Liver (tissue), 9 donors: Measurements from ENCODE around the gene TDRD6. TPM values are rescaled to one million over a fixed set of nuclear protein-coding genes. Genes with fewer than 3 reads are reported as not detected.

ENCODE experiments used
- DNase-seq: peaks from one replicate; pipeline ENCODE4 v3.0.0-alpha.2; 2017; ENCODE audit warnings: low spot score
- H3K27ac ChIP-seq, 2 donors: one replicate each; pipeline ENCODE4 v1.7.0; 2013; ENCODE audit warnings: inconsistent platforms in 2 of 2, low read length in 2 of 2, control low read depth in 1 of 2, low read depth in 1 of 2, mild to moderate bottlenecking in 1 of 2
- H3K27me3 ChIP-seq, 4 donors: one replicate each; pipeline versions ENCODE4 v1.6.1 to v1.7.0; 2013; ENCODE audit warnings: low read length in 3 of 4, inconsistent platforms in 1 of 4, mild to moderate bottlenecking in 1 of 4, moderate library complexity in 1 of 4; ENCODE audit not compliant: control insufficient read depth in 4 of 4, insufficient read depth in 4 of 4
- H3K36me3 ChIP-seq, 4 donors: one replicate each; pipeline versions ENCODE4 v1.6.1 to v1.7.0; 2013; ENCODE audit warnings: low read length in 3 of 4, mild to moderate bottlenecking in 3 of 4, low read depth in 1 of 4, moderate library complexity in 1 of 4; ENCODE audit not compliant: control insufficient read depth in 4 of 4, insufficient read depth in 3 of 4
- H3K4me1 ChIP-seq, 4 donors: one replicate each; pipeline versions ENCODE4 v1.6.1 to v1.7.0; 2013; ENCODE audit warnings: low read length in 3 of 4, mild to moderate bottlenecking in 3 of 4, moderate library complexity in 1 of 4; ENCODE audit not compliant: control insufficient read depth in 4 of 4, insufficient read depth in 4 of 4
- H3K4me3 ChIP-seq, 3 donors: one replicate each; pipeline versions ENCODE4 v1.6.1 to v1.7.0; 2013; ENCODE audit warnings: low read length in 3 of 3, control low read depth in 1 of 3, low read depth in 1 of 3, mild to moderate bottlenecking in 1 of 3
- H3K9ac ChIP-seq, 2 donors: one replicate each; pipeline ENCODE4 v1.7.0; 2013; ENCODE audit warnings: low read length in 2 of 2, mild to moderate bottlenecking in 2 of 2, moderate library complexity in 2 of 2, control low read depth in 1 of 2, low read depth in 1 of 2
- H3K9me3 ChIP-seq, 4 donors: one replicate each; pipeline versions ENCODE4 v1.6.1 to v1.7.0; 2013; ENCODE audit warnings: low read length in 3 of 4; ENCODE audit not compliant: control insufficient read depth in 4 of 4
- ATF3 ChIP-seq: IDR thresholded peaks from 2 replicates; pipeline ENCODE4 v1.6.1; 2016; ENCODE audit warnings: antibody characterized with exemption
- CTCF ChIP-seq: fragments of 150-350 bp; IDR thresholded peaks from 2 replicates; pipeline ENCODE4 v1.5.1; 2017; ENCODE audit warnings: improper control_type of control experiment, low read depth, low read length; ENCODE audit not compliant: missing input control
- EGR1 ChIP-seq, 2 donors: IDR thresholded peaks; 2 replicates each; pipeline ENCODE4 v1.6.1; 2016 to 2018; ENCODE audit warnings: antibody characterized with exemption in 2 of 2, low read depth in 2 of 2
- FOXA1 ChIP-seq: IDR thresholded peaks from 2 replicates; pipeline ENCODE4 v1.6.1; 2016; ENCODE audit warnings: antibody characterized with exemption
- FOXA2 ChIP-seq: IDR thresholded peaks from 2 replicates; pipeline ENCODE4 v1.6.1; 2016; ENCODE audit warnings: antibody characterized with exemption
- GABPA ChIP-seq, 2 donors: IDR thresholded peaks in 1 of 2; conservative IDR thresholded peaks in 1 of 2; 2 replicates each; pipeline ENCODE4 v1.6.1; 2016; ENCODE audit warnings: antibody characterized with exemption in 2 of 2, mild to moderate bottlenecking in 1 of 2, moderate library complexity in 1 of 2
- HNF4A ChIP-seq, 2 donors: conservative IDR thresholded peaks; 2 replicates each; pipeline ENCODE4 v1.6.1; 2016; ENCODE audit warnings: antibody characterized with exemption in 2 of 2, mild to moderate bottlenecking in 2 of 2
- HNF4G ChIP-seq: IDR thresholded peaks from 2 replicates; pipeline ENCODE4 v1.6.1; 2016; ENCODE audit warnings: antibody characterized with exemption
- JUND ChIP-seq, 2 donors: IDR thresholded peaks; 2 replicates each; pipeline ENCODE4 v1.6.1; 2016; ENCODE audit warnings: antibody characterized with exemption in 2 of 2
- MAX ChIP-seq: IDR thresholded peaks from 2 replicates; pipeline ENCODE4 v1.6.1; 2016; ENCODE audit warnings: antibody characterized with exemption
- NR2F2 ChIP-seq: IDR thresholded peaks from 2 replicates; pipeline ENCODE4 v1.6.1; 2016; ENCODE audit warnings: antibody characterized with exemption
- RAD21 ChIP-seq, 2 donors: IDR thresholded peaks; 2 replicates each; pipeline ENCODE4 v1.6.1; 2016; ENCODE audit warnings: antibody characterized with exemption in 2 of 2, mild to moderate bottlenecking in 2 of 2
- REST ChIP-seq: IDR thresholded peaks from 2 replicates; pipeline ENCODE4 v1.6.1; 2016; ENCODE audit warnings: antibody characterized with exemption, mild to moderate bottlenecking
- RXRA ChIP-seq, 2 donors: IDR thresholded peaks; 2 replicates each; pipeline ENCODE4 v1.6.1; 2017 to 2018; ENCODE audit warnings: antibody characterized with exemption in 2 of 2, mild to moderate bottlenecking in 1 of 2
- SP1 ChIP-seq: IDR thresholded peaks from 2 replicates; pipeline ENCODE4 v1.6.1; 2018; ENCODE audit warnings: antibody characterized with exemption, mild to moderate bottlenecking
- TAF1 ChIP-seq: conservative IDR thresholded peaks from 2 replicates; pipeline ENCODE4 v1.6.1; 2016; ENCODE audit warnings: antibody characterized with exemption, mild to moderate bottlenecking
- YY1 ChIP-seq: IDR thresholded peaks from 2 replicates; pipeline ENCODE4 v1.6.1; 2016; ENCODE audit warnings: antibody characterized with exemption, mild to moderate bottlenecking
- ZBTB33 ChIP-seq: IDR thresholded peaks from 2 replicates; pipeline ENCODE4 v1.6.1; 2016; ENCODE audit warnings: antibody characterized with exemption
- WGBS: extraction: QIAGEN DNeasy Blood & Tissue Kit; methylation state at CpG from one replicate; pipeline ENCODE4 v1.1.7; 2013; 5-methylcytosine and 5-hydroxymethylcytosine counted together
- polyA plus RNA-seq, 2 donors: library from polyadenylated mRNA; stranded (reverse) in 1 of 2; unstranded in 1 of 2; fragments of 200-250 nt in 1 of 2; fragments of >200 nt in 1 of 2; fragmentation: Nextera tagmentation in 1 of 2; extraction: Ambion mirVana in 1 of 2; gene quantifications; one replicate each; pipeline versions ENCODE4 v1.2.1 to v1.2.3, GENCODE V29; 2013 to 2015
- total RNA-seq, 2 donors: library from RNA; depleted of rRNA; stranded (reverse); fragments of >200 nt; gene quantifications; one replicate each; pipeline ENCODE4 v1.2.3, GENCODE V29; 2014
- donor health status: healthy.
- donor health status: healthy.
- donor health status: healthy.
- donor health status: healthy.
- donor health status: healthy.

The TDRD6 gene
- total and polyA plus RNA-seq, 4 donors, result 0.07 to 2.0 (median 0.53) TPM

GRCh38 chr6:46642928-46643751 lies 44.5 kb upstream of the TDRD6 start:
- Histone ChIP-seq H3K27me3 (no peaks in the 10 kb centered on the region), H3K9ac (no peak overlapping the region), H3K36me3 (no peaks in the 10 kb centered on the region), H3K27ac (no peak overlapping the region), H3K9me3 (no peaks in the 10 kb centered on the region), H3K4me3 (no peak overlapping the region), H3K4me1 (peaks cover 2 to 23% (median 11%) of the 10 kb centered on the region in 4 donors)
- TF ChIP-seq TAF1 (no peak), YY1 (no peak), FOXA2 (no peak), RAD21 (IDR thresholded peaks at IDR 0.05) (no peak), SP1 (no peak), ATF3 (no peak), ZBTB33 (no peak), MAX (no peak), EGR1 (IDR thresholded peaks at IDR 0.05; ENCODE audit: low read depth in 2 of 2) (no peak), REST (no peak), GABPA (IDR thresholded peaks at IDR 0.05 in 1 of 2, conservative IDR thresholded peaks at IDR 0.05 in 1 of 2) (no peak), NR2F2 (no peak), HNF4A (conservative IDR thresholded peaks at IDR 0.05) (no peak), CTCF (no peak), FOXA1 (no peak), RXRA (IDR thresholded peaks at IDR 0.05) (no peak), HNF4G (no peak), JUND (IDR thresholded peaks at IDR 0.05) (no peak)
- WGBS, result 85% methylated on average over 4 of the region's 4 CpGs
- no peak for DNase-seq
